Fibroblast of lung (primary cell): ENCODE data around the gene MYBBP1A.

ENCODE experiments used
- CTCF ChIP-seq, 2 donors: IDR thresholded peaks in 1 of 2; conservative IDR thresholded peaks in 1 of 2; 1 replicate in 1 of 2; 2 replicates in 1 of 2; pipeline ENCODE4 v1.5.1; 2011 to 2012; ENCODE audit warnings: low read length in 2 of 2, control low read depth in 1 of 2, inconsistent platforms in 1 of 2, low read depth in 1 of 2, mild to moderate bottlenecking in 1 of 2
- EZH2 ChIP-seq: IDR thresholded peaks from 2 replicates; pipeline ENCODE4 v1.5.1; 2012; ENCODE audit warnings: low read length, control low read depth, mild to moderate bottlenecking; ENCODE audit errors: missing control alignments

DNA sequence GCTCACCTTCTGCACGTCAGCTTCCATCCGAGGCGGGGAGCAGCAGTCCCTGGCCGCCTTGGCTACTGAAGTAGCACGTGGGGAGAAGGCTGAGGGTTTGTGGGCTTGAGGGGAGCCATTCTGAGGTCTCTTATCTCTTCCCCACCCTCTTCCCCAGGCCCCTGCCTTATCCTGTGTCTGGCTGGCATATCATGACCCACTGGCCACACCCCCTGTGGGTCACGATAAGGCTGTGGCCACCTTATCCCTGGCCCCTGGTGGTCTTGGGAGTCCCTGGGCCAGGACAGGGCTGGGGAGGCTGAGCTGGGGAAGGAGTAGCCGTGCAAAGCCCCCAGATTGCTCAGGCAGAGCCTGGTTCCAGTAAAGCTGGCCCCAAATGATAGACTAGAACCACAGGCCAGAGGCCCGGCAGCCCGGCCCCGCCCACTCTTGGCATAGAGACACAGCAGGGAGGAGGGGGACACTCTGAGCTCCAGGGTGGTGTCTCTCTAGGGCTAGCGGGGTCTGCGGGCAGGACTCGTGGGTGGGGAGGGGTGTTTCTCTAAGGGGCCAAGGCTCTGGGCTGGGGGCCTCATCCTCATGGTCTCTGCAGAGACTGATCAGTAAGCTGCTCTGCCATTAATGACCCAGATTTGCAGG is 48.9 kb downstream of the MYBBP1A start:
- no peak for TF ChIP-seq EZH2
- no peak for TF ChIP-seq CTCF (conservative IDR thresholded peaks at IDR 0.05 in 1 of 2, IDR thresholded peaks at IDR 0.05 in 1 of 2; ENCODE audit: low read depth in 1 of 2, low read length in 2 of 2)
